K562 (cell line): Measurements from ENCODE around the gene KIF14. TPM values are rescaled to one million over a fixed set of nuclear protein-coding genes. Genes with fewer than 3 reads are reported as not detected.

Source experiments
- BMI1 ChIP-seq: fragments of 150-350 bp; IDR thresholded peaks from 2 replicates; pipeline ENCODE4 v1.6.1; 2014; ENCODE audit warnings: low read length
- CBX1 ChIP-seq: sonication (generic); IDR thresholded peaks from 2 replicates; pipeline ENCODE4 v1.6.1; 2016; ENCODE audit warnings: antibody characterized with exemption, low read depth, mild to moderate bottlenecking
- GABPA ChIP-seq: fragments of 200-800 bp; sonication (Bioruptor generic); conservative IDR thresholded peaks from 2 replicates; pipeline ENCODE4 v1.6.1; 2016; ENCODE audit warnings: low read depth, missing genetic modification characterization, missing compliant biosample characterization
- PBX2 ChIP-seq, 2 experiments: IDR thresholded peaks in 1 of 2; conservative IDR thresholded peaks in 1 of 2; 2 replicates each; pipeline ENCODE4 v1.6.1; 2016; ENCODE audit warnings: low read depth in 2 of 2, mild to moderate bottlenecking in 1 of 2, missing compliant biosample characterization in 1 of 2, missing genetic modification characterization in 1 of 2, moderate library complexity in 1 of 2
- PML ChIP-seq: IDR thresholded peaks from 2 replicates; pipeline ENCODE4 v1.6.1; 2012; ENCODE audit warnings: low read length, inconsistent platforms
- PRDM10 ChIP-seq: fragments of 450-650 bp; IDR thresholded peaks from 2 replicates; pipeline ENCODE4 v1.6.1; 2018; ENCODE audit not compliant: partially characterized antibody
- RFX5 ChIP-seq: IDR thresholded peaks from 2 replicates; pipeline ENCODE4 v1.6.1; 2011; ENCODE audit warnings: low read depth, mild to moderate bottlenecking, improper control_type of control experiment, low read length
- SIX5 ChIP-seq, 2 experiments: IDR thresholded peaks; 2 replicates each; pipeline ENCODE4 v1.6.1; 2011; ENCODE audit warnings: low read length in 2 of 2, borderline replicate concordance in 1 of 2, low read depth in 1 of 2, mild to moderate bottlenecking in 1 of 2, moderate library complexity in 1 of 2; ENCODE audit not compliant: insufficient read depth in 1 of 2
- TAL1 ChIP-seq: fragments of 450-650 bp; IDR thresholded peaks from 2 replicates; pipeline ENCODE4 v1.6.1; 2016; ENCODE audit warnings: mild to moderate bottlenecking
- TEAD2 ChIP-seq: fragments of 450-650 bp; IDR thresholded peaks from 2 replicates; pipeline ENCODE4 v1.6.1; 2016; ENCODE audit warnings: missing genetic modification characterization, control low read depth, missing compliant biosample characterization
- UBTF ChIP-seq, 2 experiments: IDR thresholded peaks; 2 replicates each; pipeline ENCODE4 v1.6.1; 2012; ENCODE audit warnings: improper control_type of control experiment in 2 of 2, low read depth in 2 of 2, low read length in 2 of 2, borderline replicate concordance in 1 of 2
- XRCC3 ChIP-seq: fragments of 450-650 bp; IDR thresholded peaks from 2 replicates; pipeline ENCODE4 v1.6.1; 2017; ENCODE audit warnings: mild to moderate bottlenecking, moderate library complexity
- ZC3H4 ChIP-seq: sonication (generic); formaldehyde crosslinking; IDR thresholded peaks from 2 replicates; pipeline ENCODE4 v1.9.0; 2021; ENCODE audit warnings: missing genetic modification reagents, borderline replicate concordance
- ZNF408 ChIP-seq: fragments of 250-450 bp; sonication (Bioruptor Pico); IDR thresholded peaks from 2 replicates; pipeline ENCODE4 v1.4.0; 2020; ENCODE audit warnings: low read depth, mild to moderate bottlenecking, moderate library complexity
- polyA plus RNA-seq, 8 experiments: library from polyadenylated mRNA; depleted of rRNA in 4 of 8; stranded (reverse) in 5 of 8; unstranded in 3 of 8; fragments of >200 nt; fragmentation: Nextera tagmentation in 2 of 8; fragmentation: Illumina TruSeq in 1 of 8; extraction: Ambion mirVana in 2 of 8; extraction: Trizol in 1 of 8; gene quantifications; 2 replicates each; pipeline versions ENCODE4 v1.2.1 to v1.2.3, GENCODE V29; 2011 to 2014; ENCODE audit warnings: inconsistent platforms in 1 of 8, missing spikeins in 1 of 8
- total RNA-seq, 7 experiments: library from RNA; depleted of rRNA in 6 of 7; stranded (reverse); fragments of >200 nt in 6 of 7; fragmentation: Illumina TruSeq in 2 of 7; extraction: Trizol in 2 of 7; gene quantifications; 2 replicates each; pipeline versions ENCODE4 v1.2.1 to v1.2.3, GENCODE V29; 2011 to 2021; ENCODE audit warnings: low replicate concordance in 1 of 7

KIF14 gene
- total and polyA plus RNA-seq, 9 of the 15 experiments (the other 6 are each of a cell fraction or from before 2014, with no cell fraction given), result 11.5 to 47.4 (median 29.0) TPM

- TF ChIP-seq PRDM10 (no peak), CBX1 (no peak), PML (peak; percentile 59), GABPA (no peak), TEAD2 (0 out of 2 replicates have a peak, but pooled peaks have one; percentile 2), RFX5 (no peak), BMI1 (no peak), PBX2 (CRISPR knock-in tag; IDR thresholded peaks at IDR 0.05; ENCODE audit: low read depth) (no peak), PBX2 (tag; conservative IDR thresholded peaks at IDR 0.05; ENCODE audit: low read depth) (peak; percentile 25; the same call in 1 of the 2 replicates), ZNF408 (CRISPR knock-in tag) (no peak), XRCC3 (no peak), SIX5 (IDR thresholded peaks at IDR 0.05; ENCODE audit: borderline replicate concordance in 1 of 2, insufficient read depth in 1 of 2, low read depth in 1 of 2, low read length in 2 of 2) (no peak), UBTF (IDR thresholded peaks at IDR 0.05; ENCODE audit: borderline replicate concordance in 1 of 2, low read depth in 2 of 2, low read length in 2 of 2) (no peak), ZC3H4 (CRISPR knock-in tag) (no peak), TAL1 (no peak)
These were observed 20.4 kb upstream of the KIF14 start (continued) for GRCh38 chr1:200640963-200641401.
